OCI-LY3 (cell line): ENCODE data around the gene ZC3H7B.

Experiments
- EZH2phosphoT487 ChIP-seq: fragments of 200-600 bp; shearing (Covaris generic); IDR thresholded peaks from 2 replicates; pipeline ENCODE4 v1.6.1; 2018; ENCODE audit warnings: antibody characterized with exemption, mixed run types, low read depth
- TF ChIP-seq, protein P1 (sequence below): fragments of 200-600, 300-600 bp; sonication (generic); IDR thresholded peaks from 2 replicates; pipeline ENCODE4 v1.5.1; 2014; ENCODE audit warnings: antibody characterized with exemption, low read length, low read depth

GRCh38 chr22:41271787-41272186 lies 29.5 kb upstream of the ZC3H7B start:
- TF ChIP-seq, protein P1, sequence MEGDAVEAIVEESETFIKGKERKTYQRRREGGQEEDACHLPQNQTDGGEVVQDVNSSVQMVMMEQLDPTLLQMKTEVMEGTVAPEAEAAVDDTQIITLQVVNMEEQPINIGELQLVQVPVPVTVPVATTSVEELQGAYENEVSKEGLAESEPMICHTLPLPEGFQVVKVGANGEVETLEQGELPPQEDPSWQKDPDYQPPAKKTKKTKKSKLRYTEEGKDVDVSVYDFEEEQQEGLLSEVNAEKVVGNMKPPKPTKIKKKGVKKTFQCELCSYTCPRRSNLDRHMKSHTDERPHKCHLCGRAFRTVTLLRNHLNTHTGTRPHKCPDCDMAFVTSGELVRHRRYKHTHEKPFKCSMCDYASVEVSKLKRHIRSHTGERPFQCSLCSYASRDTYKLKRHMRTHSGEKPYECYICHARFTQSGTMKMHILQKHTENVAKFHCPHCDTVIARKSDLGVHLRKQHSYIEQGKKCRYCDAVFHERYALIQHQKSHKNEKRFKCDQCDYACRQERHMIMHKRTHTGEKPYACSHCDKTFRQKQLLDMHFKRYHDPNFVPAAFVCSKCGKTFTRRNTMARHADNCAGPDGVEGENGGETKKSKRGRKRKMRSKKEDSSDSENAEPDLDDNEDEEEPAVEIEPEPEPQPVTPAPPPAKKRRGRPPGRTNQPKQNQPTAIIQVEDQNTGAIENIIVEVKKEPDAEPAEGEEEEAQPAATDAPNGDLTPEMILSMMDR, result no peak
- TF ChIP-seq EZH2phosphoT487, result no peak
